Osteocyte (in vitro differentiated cells): Measurements from ENCODE around the gene C13orf46. TPM values are rescaled to one million over a fixed set of nuclear protein-coding genes. Genes with fewer than 3 reads are reported as not detected.

Experiments used
- DNase-seq: peaks from one replicate; pipeline ENCODE4 v3.0.0; 2021; ENCODE audit warnings: mixed read lengths; ENCODE audit not compliant: unreplicated experiment; ENCODE audit errors: extremely low spot score
- H3K27ac Mint-ChIP-seq: one replicate; pipeline ENCODE4 v1.8.0; 2021; ENCODE audit warnings: mild to moderate bottlenecking, mixed read lengths; ENCODE audit not compliant: unreplicated experiment
- H3K27me3 Mint-ChIP-seq: one replicate; pipeline ENCODE4 v1.8.0; 2021; ENCODE audit warnings: mixed read lengths; ENCODE audit not compliant: unreplicated experiment
- H3K36me3 Mint-ChIP-seq: one replicate; pipeline ENCODE4 v1.8.0; 2021; ENCODE audit warnings: mixed read lengths; ENCODE audit not compliant: unreplicated experiment
- H3K4me1 Mint-ChIP-seq: one replicate; pipeline ENCODE4 v1.8.0; 2021; ENCODE audit warnings: mixed read lengths; ENCODE audit not compliant: unreplicated experiment
- H3K4me3 Mint-ChIP-seq: one replicate; pipeline ENCODE4 v1.8.0; 2021; ENCODE audit warnings: mild to moderate bottlenecking, moderate library complexity, mixed read lengths; ENCODE audit not compliant: unreplicated experiment
- H3K9me3 Mint-ChIP-seq: one replicate; pipeline ENCODE4 v1.8.0; 2021; ENCODE audit warnings: mixed read lengths; ENCODE audit not compliant: unreplicated experiment
- total RNA-seq: library from RNA; stranded (reverse); gene quantifications from 2 replicates; pipeline ENCODE4 v1.2.1, GENCODE V29; 2021
- TF ChIP-seq, protein P1 (sequence below): fragments of 200-600 bp; sonication (generic); IDR thresholded peaks from 2 replicates; pipeline ENCODE4 v1.5.0; 2021; ENCODE audit warnings: antibody characterized with exemption, mild to moderate bottlenecking, moderate library complexity

The C13orf46 gene
- total RNA-seq, 1 donor from 2014 or later = 2.4 TPM

DNA sequence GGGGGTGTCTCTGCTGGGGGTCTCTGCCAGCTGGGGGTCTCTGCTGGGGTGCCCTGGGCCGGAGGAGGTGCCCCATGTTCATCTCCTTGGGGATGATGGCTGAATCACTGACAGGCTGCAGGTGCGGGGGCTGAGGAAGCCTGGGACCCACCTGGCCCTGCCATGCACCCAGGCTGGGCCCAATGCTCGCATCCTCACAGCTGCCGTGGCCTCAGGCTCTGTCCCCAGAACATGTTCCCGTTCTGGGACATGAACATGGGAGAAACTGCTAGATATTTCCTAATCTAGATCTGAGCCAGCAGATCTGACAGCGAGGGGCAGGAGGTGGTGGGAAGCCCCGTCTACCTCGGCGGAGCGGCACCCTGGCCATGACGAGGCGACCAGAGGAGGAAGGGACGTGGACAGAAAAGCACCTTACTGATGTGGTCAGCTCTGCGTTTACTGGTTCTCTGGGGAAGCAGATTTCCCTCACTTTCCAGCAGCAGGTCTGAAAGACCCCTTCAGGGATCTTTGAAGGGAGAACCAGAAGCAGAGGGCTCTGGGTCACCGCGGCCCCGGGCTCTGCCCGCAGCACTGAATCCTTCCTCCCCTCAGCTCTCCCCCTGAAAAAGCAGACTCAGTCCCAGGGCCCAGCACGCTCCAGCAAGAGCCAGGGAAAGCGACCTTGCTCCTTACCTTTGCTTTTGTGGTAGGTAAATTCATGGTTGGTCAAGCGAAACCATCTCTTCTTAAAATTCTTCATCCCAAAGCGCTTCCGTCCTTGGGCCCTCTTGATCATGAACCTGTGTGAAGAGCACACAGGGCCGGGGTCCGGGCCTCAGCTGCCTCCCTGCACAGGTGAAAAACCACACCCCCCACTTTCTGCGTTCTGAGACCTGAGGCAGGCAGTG, 26.5 kb upstream of the C13orf46 start:
- Mint-ChIP-seq H3K4me1 (peaks cover 7% of the 10 kb centered on the region), H3K4me3 (no peak overlapping the region), H3K9me3 (no peaks in the 10 kb centered on the region), H3K27ac (no peak overlapping the region), H3K36me3 (peaks cover 19% of the 10 kb centered on the region), H3K27me3 (no peaks in the 10 kb centered on the region)
- TF ChIP-seq, protein P1, sequence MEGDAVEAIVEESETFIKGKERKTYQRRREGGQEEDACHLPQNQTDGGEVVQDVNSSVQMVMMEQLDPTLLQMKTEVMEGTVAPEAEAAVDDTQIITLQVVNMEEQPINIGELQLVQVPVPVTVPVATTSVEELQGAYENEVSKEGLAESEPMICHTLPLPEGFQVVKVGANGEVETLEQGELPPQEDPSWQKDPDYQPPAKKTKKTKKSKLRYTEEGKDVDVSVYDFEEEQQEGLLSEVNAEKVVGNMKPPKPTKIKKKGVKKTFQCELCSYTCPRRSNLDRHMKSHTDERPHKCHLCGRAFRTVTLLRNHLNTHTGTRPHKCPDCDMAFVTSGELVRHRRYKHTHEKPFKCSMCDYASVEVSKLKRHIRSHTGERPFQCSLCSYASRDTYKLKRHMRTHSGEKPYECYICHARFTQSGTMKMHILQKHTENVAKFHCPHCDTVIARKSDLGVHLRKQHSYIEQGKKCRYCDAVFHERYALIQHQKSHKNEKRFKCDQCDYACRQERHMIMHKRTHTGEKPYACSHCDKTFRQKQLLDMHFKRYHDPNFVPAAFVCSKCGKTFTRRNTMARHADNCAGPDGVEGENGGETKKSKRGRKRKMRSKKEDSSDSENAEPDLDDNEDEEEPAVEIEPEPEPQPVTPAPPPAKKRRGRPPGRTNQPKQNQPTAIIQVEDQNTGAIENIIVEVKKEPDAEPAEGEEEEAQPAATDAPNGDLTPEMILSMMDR = no peak
- DNase-seq = no peak

DNA sequence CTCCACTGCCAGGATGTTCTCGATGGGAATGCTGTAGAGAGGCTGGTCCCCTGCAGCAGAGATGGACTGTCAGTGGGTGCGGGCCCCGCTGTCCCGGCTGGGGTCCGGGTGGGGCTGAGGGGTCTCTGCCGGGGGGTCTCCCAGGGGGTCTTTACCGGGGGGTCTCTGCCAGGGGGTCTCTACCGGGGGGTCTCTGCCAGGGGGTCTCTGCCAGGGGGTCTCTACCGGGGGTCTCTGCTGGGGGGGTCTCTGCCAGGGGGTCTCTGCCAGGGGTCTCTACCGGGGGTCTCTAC, 25.7 kb upstream of the C13orf46 start:
- H3K27me3 Mint-ChIP-seq = no peaks in the 10 kb centered on the region
- H3K27ac Mint-ChIP-seq = no peak overlapping the region
- H3K4me1 Mint-ChIP-seq = peaks cover under 1% of the 10 kb centered on the region
- no peak for DNase-seq
- H3K4me3 Mint-ChIP-seq = no peak overlapping the region
- no peaks in the 10 kb centered on the region for H3K9me3 Mint-ChIP-seq
- TF ChIP-seq, protein P1 = no peak
- peaks cover 20% of the 10 kb centered on the region for H3K36me3 Mint-ChIP-seq

DNA sequence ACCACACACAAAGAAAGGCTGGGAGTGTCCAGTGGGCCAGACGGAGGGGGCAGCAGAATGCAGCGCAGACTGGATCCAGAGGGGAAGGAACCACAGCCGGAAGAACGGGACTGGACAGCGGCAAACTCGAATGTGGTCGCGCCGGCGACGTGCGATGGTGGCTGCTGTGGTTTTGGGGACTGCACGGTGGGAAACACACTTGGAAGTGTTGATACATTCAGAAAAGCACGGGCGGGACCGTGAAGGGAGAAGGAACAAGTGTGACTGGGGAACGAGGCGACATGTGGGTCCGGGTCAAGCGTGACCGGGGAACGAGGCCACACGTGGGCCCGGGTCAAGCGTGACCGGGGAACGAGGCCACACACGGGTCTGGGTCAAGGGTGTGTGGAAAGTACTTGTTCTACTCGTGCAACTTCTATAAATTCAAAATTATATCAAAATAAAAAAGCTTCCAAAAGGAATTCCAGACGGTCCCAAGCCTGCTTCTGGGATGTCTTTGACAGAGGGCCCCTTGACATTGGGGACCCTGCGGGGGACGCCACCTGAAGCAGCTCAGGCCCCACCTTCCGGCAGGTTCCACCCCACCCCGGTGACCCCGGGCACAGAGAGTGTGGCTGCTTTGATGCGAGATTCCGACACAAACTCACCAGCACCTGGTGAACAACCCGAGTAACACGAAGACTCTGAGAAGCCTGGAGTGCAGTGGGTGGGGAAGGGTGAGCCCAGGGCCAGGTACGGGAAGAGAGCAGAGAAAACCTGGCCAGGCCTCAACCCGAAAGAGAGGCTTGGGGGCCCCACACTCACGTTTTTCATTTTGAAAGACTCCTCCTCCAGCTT, 25.1 kb upstream of the C13orf46 start:
- TF ChIP-seq, protein P1 = no peak
- Mint-ChIP-seq H3K9me3 (no peaks in the 10 kb centered on the region), H3K36me3 (peaks cover 26% of the 10 kb centered on the region), H3K4me1 (no peaks in the 10 kb centered on the region), H3K27ac (no peak overlapping the region), H3K27me3 (no peaks in the 10 kb centered on the region), H3K4me3 (no peak overlapping the region)
- DNase-seq = no peak

DNA sequence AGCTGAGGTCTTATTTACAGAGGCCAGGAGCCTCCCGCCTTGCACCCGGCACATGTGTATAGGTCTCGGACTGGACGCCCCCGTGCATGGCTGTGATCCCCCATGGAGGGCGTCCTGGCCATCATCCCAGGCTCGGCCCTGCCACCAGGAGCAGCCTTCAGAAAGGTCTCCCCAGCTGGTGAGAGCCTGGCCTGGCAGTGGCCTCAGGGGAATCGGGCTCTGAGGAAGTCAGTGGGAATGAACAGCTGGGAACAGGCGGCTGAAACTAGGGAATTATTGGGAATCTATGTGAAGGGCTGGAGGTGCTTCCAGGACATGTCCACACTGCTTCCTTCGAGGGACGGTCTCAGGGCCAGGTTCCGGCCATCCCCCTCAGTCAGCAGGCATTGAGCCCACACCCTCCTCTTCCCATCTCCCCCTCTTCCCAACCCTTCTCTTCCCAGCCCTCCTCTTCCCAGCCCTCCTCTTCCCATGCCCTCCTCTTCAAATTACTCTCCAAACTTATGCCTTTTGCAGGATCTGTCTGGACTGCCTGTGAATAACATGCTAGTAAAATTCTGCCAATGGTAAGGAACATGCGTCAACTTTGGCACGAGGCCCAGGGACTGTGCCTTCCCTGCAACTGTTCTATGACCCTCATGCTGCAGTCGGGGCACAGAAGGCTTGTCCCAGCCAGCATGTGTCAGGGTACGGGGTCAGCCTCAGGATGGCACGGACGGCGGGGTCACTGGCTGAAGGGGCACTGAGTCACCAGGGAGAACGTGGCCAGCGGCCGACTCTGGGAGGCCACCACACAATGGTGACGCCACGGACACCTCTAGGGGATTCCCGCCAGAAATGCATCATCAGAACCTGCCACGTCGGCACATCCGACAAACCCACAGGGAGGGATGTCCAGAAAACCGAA, 24.2 kb upstream of the C13orf46 start:
- TF ChIP-seq, protein P1 = no peak
- H3K9me3 Mint-ChIP-seq = no peaks in the 10 kb centered on the region
- no peaks in the 10 kb centered on the region for H3K4me1 Mint-ChIP-seq
- H3K27me3 Mint-ChIP-seq = no peaks in the 10 kb centered on the region
- DNase-seq = no peak
- peaks cover 26% of the 10 kb centered on the region for H3K36me3 Mint-ChIP-seq
- H3K27ac Mint-ChIP-seq = no peak overlapping the region
- H3K4me3 Mint-ChIP-seq = no peak overlapping the region
